ENCODE results near the gene MEA1. TPM values are rescaled to one million over a fixed set of nuclear protein-coding genes. Genes with fewer than 3 reads are reported as not detected.
A peak's percentile ranks its signal among the peaks of the same experiment; 100 is the strongest.

Gene MEA1
- total and polyA plus RNA-seq, 2 donors (not counting 1 experiment from before 2014, with no cell fraction given) = 60.9 to 81.0 TPM

DNA sequence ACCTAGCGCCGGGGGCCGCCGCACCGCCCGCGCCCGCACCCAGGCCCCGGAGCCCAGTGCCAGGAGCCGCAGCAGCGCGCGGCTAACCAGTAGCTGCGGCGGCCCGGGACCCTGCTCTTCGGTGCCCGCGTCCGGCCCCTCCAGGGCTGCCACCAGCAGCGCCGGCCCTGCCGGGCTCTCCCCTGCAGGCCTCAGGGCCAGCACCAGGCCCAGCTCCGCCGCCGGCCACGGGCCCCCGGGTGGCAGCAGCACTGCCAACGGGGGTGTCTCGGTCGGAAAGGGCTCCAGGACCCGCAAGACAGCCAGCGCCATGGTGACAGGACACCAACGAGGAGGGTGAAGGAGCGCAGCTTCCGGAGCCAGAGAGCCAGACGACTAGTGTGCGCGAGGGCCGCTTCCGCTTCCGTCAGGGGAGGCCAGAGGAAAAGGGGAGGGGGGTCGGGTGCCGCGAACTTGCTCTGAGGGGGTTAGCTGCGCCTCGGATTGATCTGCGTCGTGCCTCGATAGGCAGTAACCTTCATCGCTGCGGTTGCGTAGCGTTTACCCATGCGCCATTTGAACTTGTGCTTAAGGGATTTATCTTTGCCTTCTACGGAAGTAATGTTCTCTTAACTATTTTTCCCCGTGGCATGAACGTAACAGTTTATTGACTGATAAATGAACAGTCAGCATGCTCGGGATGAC lies 34.8 kb downstream of the MEA1 start, which contains the start of gene PEX6:
Gene PEX6, minus strand, starts transcription at position 343 of the 684 bp plus-strand sequence. Its CDS starts 31 bp downstream, at position 312.
- TF ChIP-seq EZH2 (IDR thresholded peaks at IDR 0.05; ENCODE audit: low read length, missing control alignments) = no peak
- TF ChIP-seq, protein P1, sequence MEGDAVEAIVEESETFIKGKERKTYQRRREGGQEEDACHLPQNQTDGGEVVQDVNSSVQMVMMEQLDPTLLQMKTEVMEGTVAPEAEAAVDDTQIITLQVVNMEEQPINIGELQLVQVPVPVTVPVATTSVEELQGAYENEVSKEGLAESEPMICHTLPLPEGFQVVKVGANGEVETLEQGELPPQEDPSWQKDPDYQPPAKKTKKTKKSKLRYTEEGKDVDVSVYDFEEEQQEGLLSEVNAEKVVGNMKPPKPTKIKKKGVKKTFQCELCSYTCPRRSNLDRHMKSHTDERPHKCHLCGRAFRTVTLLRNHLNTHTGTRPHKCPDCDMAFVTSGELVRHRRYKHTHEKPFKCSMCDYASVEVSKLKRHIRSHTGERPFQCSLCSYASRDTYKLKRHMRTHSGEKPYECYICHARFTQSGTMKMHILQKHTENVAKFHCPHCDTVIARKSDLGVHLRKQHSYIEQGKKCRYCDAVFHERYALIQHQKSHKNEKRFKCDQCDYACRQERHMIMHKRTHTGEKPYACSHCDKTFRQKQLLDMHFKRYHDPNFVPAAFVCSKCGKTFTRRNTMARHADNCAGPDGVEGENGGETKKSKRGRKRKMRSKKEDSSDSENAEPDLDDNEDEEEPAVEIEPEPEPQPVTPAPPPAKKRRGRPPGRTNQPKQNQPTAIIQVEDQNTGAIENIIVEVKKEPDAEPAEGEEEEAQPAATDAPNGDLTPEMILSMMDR (conservative IDR thresholded peaks at IDR 0.05 in 1 of 2, IDR thresholded peaks at IDR 0.05 in 1 of 2; ENCODE audit: low read depth in 1 of 2, low read length in 2 of 2) = no peak
- Histone ChIP-seq H3K27ac (ENCODE audit: insufficient read depth, low read length) (peak within 1 kb of the TSS; percentile 77), H3K27me3 (ENCODE audit: control insufficient read depth, insufficient read depth, low read length) (no peaks in the 10 kb centered on the region), H3K4me3 (replicated peaks in 1 of 4; ENCODE audit: control extremely low read depth in 1 of 4, insufficient read depth in 1 of 4, low read depth in 3 of 4, low read length in 4 of 4) (peak within 1 kb of the TSS; percentile 49 to 86 (median 78)), H3K79me2 (ENCODE audit: control insufficient read depth, insufficient read depth, low read length) (peaks cover 10% of the 10 kb centered on the region), H2AFZ (ENCODE audit: low read length) (peak within 1 kb of the TSS; percentile 82), H3K9me3 (ENCODE audit: control insufficient read depth, insufficient read depth, low read depth, low read length) (no peaks in the 10 kb centered on the region), H3K4me2 (ENCODE audit: extremely low read depth, insufficient read depth, low read length) (peak within 1 kb of the TSS; percentile 82), H3K9ac (ENCODE audit: insufficient read depth, low read length) (peak within 1 kb of the TSS; percentile 83), H3K36me3 (ENCODE audit: control insufficient read depth, insufficient read depth, low read length) (no peaks in the 10 kb centered on the region), H4K20me1 (ENCODE audit: control insufficient read depth, extremely low read depth, insufficient read depth, low read length) (no peaks in the 10 kb centered on the region), H3K4me1 (ENCODE audit: control insufficient read depth, extremely low read depth, insufficient read depth, low read length) (peaks cover 7% of the 10 kb centered on the region)
- peak; percentile 84 to 85 for DNase-seq (ENCODE audit: low read depth in 2 of 2)

DNA sequence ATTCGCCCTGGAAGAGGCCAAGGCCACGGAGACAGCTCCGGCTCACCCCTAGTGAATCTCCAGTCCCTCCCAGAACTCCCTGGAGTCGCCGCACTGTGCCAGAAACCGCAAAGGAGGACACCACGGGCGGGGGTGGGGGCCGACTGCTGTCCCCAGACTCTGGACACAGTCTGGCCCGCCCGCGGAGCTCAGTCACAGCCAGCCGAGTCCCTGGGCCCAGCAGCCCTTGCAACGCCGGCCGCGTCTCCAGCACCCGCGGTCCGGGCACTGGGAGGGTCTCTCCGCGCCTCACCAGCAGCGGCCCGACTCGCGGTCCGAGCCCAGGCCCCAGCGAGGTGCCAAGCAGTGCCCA lies 35.3 kb downstream of the MEA1 start:
- Histone ChIP-seq H3K4me3 (replicated peaks in 1 of 4; ENCODE audit: control extremely low read depth in 1 of 4, insufficient read depth in 1 of 4, low read depth in 3 of 4, low read length in 4 of 4) (peak overlapping the region; percentile 49 to 86 (median 78)), H3K36me3 (ENCODE audit: control insufficient read depth, insufficient read depth, low read length) (peaks cover 2% of the 10 kb centered on the region), H3K79me2 (ENCODE audit: control insufficient read depth, insufficient read depth, low read length) (peaks cover 10% of the 10 kb centered on the region), H3K9ac (ENCODE audit: insufficient read depth, low read length) (peak overlapping the region; percentile 83), H3K4me2 (ENCODE audit: extremely low read depth, insufficient read depth, low read length) (peak overlapping the region; percentile 82), H3K9me3 (ENCODE audit: control insufficient read depth, insufficient read depth, low read depth, low read length) (no peaks in the 10 kb centered on the region), H3K4me1 (ENCODE audit: control insufficient read depth, extremely low read depth, insufficient read depth, low read length) (peaks cover 7% of the 10 kb centered on the region), H3K27me3 (ENCODE audit: control insufficient read depth, insufficient read depth, low read length) (no peaks in the 10 kb centered on the region), H4K20me1 (ENCODE audit: control insufficient read depth, extremely low read depth, insufficient read depth, low read length) (no peaks in the 10 kb centered on the region), H2AFZ (ENCODE audit: low read length) (no peak overlapping the region), H3K27ac (ENCODE audit: insufficient read depth, low read length) (peak overlapping the region; percentile 77)
- DNase-seq (ENCODE audit: low read depth in 2 of 2) = peak in 1 of 2 donors; percentile 16
- TF ChIP-seq, protein P1 (conservative IDR thresholded peaks at IDR 0.05 in 1 of 2, IDR thresholded peaks at IDR 0.05 in 1 of 2; ENCODE audit: low read depth in 1 of 2, low read length in 2 of 2) = no peak
- TF ChIP-seq EZH2 (IDR thresholded peaks at IDR 0.05; ENCODE audit: low read length, missing control alignments) = no peak

DNA sequence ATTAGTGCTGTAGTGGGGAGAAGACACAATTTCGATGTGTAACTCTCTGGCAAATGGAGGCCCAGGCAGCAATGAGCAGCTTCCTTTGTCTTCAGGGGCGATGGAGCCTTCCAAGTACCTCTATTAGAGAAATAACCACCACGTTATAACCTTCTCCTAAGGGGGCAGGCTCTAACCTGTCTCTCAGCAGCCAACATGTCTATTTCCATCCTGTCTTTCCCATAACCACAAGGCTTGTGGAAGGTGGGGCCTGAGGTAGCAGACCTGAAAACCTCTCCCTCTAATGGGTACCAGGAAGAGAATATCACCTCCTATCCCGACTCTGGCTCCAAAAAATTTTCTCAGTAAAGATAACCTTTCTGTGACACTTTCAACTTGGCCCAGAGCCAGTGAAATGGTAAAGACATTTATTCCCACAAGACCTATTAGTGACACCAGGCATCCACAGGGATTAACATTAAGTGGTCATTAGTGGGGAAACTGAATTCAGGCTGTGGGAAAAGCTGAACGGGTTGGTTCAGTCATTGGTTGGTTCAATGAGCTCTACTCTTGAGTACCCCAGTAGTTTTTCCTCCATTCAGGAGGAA lies 38.7 kb downstream of the MEA1 start:
- H3K4me2 ChIP-seq (ENCODE audit: extremely low read depth, insufficient read depth, low read length) = no peak overlapping the region
- no peak overlapping the region for H3K4me3 ChIP-seq (replicated peaks in 1 of 4; ENCODE audit: control extremely low read depth in 1 of 4, insufficient read depth in 1 of 4, low read depth in 3 of 4, low read length in 4 of 4)
- peaks cover 2% of the 10 kb centered on the region for H3K36me3 ChIP-seq (ENCODE audit: control insufficient read depth, insufficient read depth, low read length)
- no peaks in the 10 kb centered on the region for H4K20me1 ChIP-seq (ENCODE audit: control insufficient read depth, extremely low read depth, insufficient read depth, low read length)
- no peaks in the 10 kb centered on the region for H3K27me3 ChIP-seq (ENCODE audit: control insufficient read depth, insufficient read depth, low read length)
- no peak overlapping the region for H3K9ac ChIP-seq (ENCODE audit: insufficient read depth, low read length)
- DNase-seq (ENCODE audit: low read depth in 2 of 2) = no peak
- no peak overlapping the region for H3K27ac ChIP-seq (ENCODE audit: insufficient read depth, low read length)
- TF ChIP-seq, protein P1 (conservative IDR thresholded peaks at IDR 0.05 in 1 of 2, IDR thresholded peaks at IDR 0.05 in 1 of 2; ENCODE audit: low read depth in 1 of 2, low read length in 2 of 2) = no peak
- no peak for TF ChIP-seq EZH2 (IDR thresholded peaks at IDR 0.05; ENCODE audit: low read length, missing control alignments)
- H2AFZ ChIP-seq (ENCODE audit: low read length) = no peak overlapping the region
- H3K4me1 ChIP-seq (ENCODE audit: control insufficient read depth, extremely low read depth, insufficient read depth, low read length) = peaks cover 5% of the 10 kb centered on the region
- peaks cover 10% of the 10 kb centered on the region for H3K79me2 ChIP-seq (ENCODE audit: control insufficient read depth, insufficient read depth, low read length)
- no peaks in the 10 kb centered on the region for H3K9me3 ChIP-seq (ENCODE audit: control insufficient read depth, insufficient read depth, low read depth, low read length)
